Measurements from ENCODE around the gene FLACC1. TPM values are rescaled to one million over a fixed set of nuclear protein-coding genes. Genes with fewer than 3 reads are reported as not detected.
"Not testable (repeated sequence)": the region's sequence is repeated elsewhere in the genome, so short reads cannot be mapped to it uniquely, and the experiment has no call there.

FLACC1 gene
- total RNA-seq, 1 donor from 2014 or later = 3.6 TPM

- no peak overlapping the region for H3K4me3 ChIP-seq
- no peak for TF ChIP-seq CTCF (IDR thresholded peaks at IDR 0.05)
- DNase-seq = no peak
- intact Hi-C loops (cut with DNase I) = no loop called here
- no peaks in the 10 kb centered on the region for H3K36me3 ChIP-seq
- H3K27me3 ChIP-seq = no peaks in the 10 kb centered on the region
- H3K4me1 ChIP-seq = no peaks in the 10 kb centered on the region
- no peaks in the 10 kb centered on the region for H3K9me3 ChIP-seq
- H3K27ac ChIP-seq = no peak overlapping the region
- ATAC-seq = no peak
These were observed 43.8 kb downstream of the FLACC1 start for GRCh38 chr2:201313362-201313761.

GRCh38 chr2:201308914-201309313 lies 48.2 kb downstream of the FLACC1 start:
- no peak overlapping the region for H3K4me3 ChIP-seq
- H3K27ac ChIP-seq = no peak overlapping the region
- intact Hi-C loops (cut with DNase I) = no loop called here
- no peak for ATAC-seq
- no peak for DNase-seq
- no peaks in the 10 kb centered on the region for H3K36me3 ChIP-seq
- H3K27me3 ChIP-seq = no peaks in the 10 kb centered on the region
- TF ChIP-seq CTCF (IDR thresholded peaks at IDR 0.05) = no peak
- H3K4me1 ChIP-seq = no peaks in the 10 kb centered on the region
- H3K9me3 ChIP-seq = no peaks in the 10 kb centered on the region

DNA sequence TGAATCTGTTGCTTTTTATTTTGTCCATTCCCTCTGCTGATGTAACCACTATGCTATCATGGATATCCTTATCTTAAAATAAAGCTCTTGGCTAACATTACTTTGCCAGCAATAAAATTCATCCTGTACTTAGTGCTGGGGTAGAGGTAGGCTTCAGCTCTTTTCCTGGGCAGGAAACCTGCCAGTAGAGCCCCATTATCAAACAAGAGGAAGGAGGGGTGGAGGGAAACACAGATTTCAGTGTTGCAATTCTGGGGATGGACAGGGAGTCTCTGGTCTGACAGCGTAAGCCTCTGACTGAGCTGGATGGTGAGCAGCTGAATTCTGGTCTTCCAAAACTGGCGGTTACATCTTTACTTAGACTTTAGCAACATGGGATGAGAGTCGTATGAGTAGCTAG lies 49.3 kb downstream of the FLACC1 start:
- Histone ChIP-seq H3K27me3 (no peaks in the 10 kb centered on the region), H3K4me3 (no peak overlapping the region), H3K4me1 (no peaks in the 10 kb centered on the region), H3K27ac (no peak overlapping the region), H3K36me3 (no peaks in the 10 kb centered on the region), H3K9me3 (no peaks in the 10 kb centered on the region)
- intact Hi-C loops (cut with DNase I) = no loop called here
- no peak for DNase-seq
- no peak for TF ChIP-seq CTCF (IDR thresholded peaks at IDR 0.05)
- no peak for ATAC-seq

DNA sequence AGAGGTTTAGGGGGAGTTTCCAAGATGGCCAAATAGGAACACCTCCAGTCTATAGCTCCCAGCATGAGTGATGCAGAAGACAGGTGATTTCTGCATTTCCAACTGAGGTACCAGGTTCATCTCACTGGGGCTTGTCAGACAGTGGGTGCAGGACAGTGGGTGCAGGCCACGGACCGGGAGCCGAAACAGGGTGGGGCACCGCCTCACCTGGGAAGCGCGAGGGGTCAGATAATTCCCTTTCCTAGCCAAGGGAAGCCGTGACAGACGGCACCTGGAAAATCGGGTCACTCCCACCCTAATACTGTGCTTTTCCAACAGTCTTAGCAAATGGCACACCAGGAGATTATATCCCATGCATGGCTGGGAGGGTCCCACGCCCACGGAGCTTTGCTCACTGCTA lies 57.2 kb downstream of the FLACC1 start:
- ATAC-seq; H3K27me3 ChIP-seq; H3K27ac ChIP-seq; H3K4me3 ChIP-seq; H3K36me3 ChIP-seq; intact Hi-C loops (cut with DNase I); H3K9me3 ChIP-seq; H3K4me1 ChIP-seq; DNase-seq: not testable (repeated sequence)

DNA sequence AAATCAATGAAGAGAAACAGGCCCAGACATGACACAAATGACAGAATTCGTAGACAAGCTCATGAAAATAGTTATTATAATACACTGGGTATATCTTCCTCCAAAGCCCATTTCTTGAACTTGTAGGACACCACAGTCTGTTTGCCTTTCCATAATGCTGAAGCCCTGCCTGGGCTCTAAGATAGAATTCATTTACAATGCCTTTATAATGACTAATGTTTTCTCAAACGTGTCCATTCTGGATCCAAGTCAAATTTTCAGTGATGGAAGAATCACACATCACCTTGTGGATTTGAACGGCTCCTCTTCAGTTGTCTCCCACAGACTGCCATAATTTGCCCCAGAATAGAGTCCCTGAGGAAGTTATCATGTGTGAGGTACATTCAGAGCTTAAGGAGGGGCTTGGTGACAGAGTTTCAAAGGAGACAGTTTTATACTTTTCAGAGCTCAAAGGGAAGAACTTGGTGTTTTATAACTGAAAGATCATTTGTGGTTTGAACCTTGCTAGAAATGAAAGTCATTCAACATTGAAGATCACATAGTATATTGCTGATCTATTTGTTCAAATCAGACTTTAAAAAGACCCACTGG lies 58.6 kb downstream of the FLACC1 start:
- intact Hi-C loops (cut with DNase I) = no loop called here
- TF ChIP-seq CTCF (IDR thresholded peaks at IDR 0.05) = no peak
- Histone ChIP-seq H3K4me1 (no peaks in the 10 kb centered on the region), H3K27ac (no peak overlapping the region), H3K27me3 (no peaks in the 10 kb centered on the region), H3K4me3 (no peak overlapping the region), H3K36me3 (no peaks in the 10 kb centered on the region), H3K9me3 (no peaks in the 10 kb centered on the region)
- no peak for ATAC-seq
- no peak for DNase-seq

DNA sequence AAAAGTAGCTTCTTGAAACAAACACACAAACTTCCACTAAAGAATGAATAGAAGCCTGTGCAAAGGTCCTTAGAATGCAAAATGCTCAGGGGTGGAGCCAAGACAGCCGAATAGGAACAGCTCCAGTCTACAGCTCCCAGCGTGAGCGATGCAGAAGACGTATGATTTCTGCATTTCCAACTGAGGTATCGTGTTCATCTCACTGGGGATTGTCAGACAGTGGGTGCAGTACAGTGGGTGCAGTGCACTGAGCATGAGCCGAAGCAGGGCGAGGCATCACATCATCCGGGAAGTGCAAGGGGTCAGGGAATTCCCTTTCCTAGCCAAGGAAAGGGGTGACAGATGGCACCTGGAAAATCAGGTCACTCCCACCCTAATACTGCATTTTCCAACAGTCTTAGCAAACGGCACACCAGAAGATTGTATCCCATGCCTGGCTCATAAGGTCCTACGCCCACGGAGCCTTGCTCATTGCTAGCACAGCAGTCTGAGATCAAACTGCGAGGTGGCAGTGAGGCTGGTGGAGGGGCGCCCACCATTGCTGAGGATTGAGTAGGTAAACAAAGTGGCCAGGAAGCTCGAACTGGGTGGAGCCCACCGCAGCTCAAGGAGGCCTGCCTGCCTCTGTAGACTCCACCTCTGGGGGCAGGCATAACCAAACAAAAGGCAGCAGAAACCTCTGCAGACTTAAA lies 66.5 kb downstream of the FLACC1 start:
- DNase-seq; H3K4me3 ChIP-seq; H3K9me3 ChIP-seq; H3K27ac ChIP-seq; intact Hi-C loops (cut with DNase I); ATAC-seq; H3K4me1 ChIP-seq; H3K27me3 ChIP-seq: not testable (repeated sequence)
- peaks cover 44% of the 10 kb centered on the region for H3K36me3 ChIP-seq

Data from upper lobe of right lung (tissue), 1 donor.